Neural cell (in vitro differentiated cells): ENCODE results near the gene KIF6.

Experiments
- CTCF ChIP-seq: fragments of 450-650 bp; IDR thresholded peaks from 2 replicates; pipeline ENCODE4 v1.5.1; 2014; ENCODE audit warnings: antibody characterized with exemption, mild to moderate bottlenecking, moderate library complexity; ENCODE audit not compliant: poor library complexity, severe bottlenecking
- EP300 ChIP-seq: fragments of 450-650 bp; conservative IDR thresholded peaks from 2 replicates; pipeline ENCODE4 v1.6.1; 2014; ENCODE audit warnings: antibody characterized with exemption, mild to moderate bottlenecking, moderate library complexity; ENCODE audit not compliant: poor library complexity, severe bottlenecking
- MXI1 ChIP-seq: fragments of 450-650 bp; conservative IDR thresholded peaks from 2 replicates; pipeline ENCODE4 v1.6.1; 2014; ENCODE audit warnings: antibody characterized with exemption, mild to moderate bottlenecking; ENCODE audit not compliant: poor library complexity, severe bottlenecking
- POLR2AphosphoS5 ChIP-seq: IDR thresholded peaks from 2 replicates; pipeline ENCODE4 v1.6.1; 2012
- RAD21 ChIP-seq: fragments of 450-650 bp; conservative IDR thresholded peaks from 2 replicates; pipeline ENCODE4 v1.6.1; 2014; ENCODE audit warnings: antibody characterized with exemption, mild to moderate bottlenecking, moderate library complexity
- SMC3 ChIP-seq: fragments of 450-650 bp; conservative IDR thresholded peaks from 2 replicates; pipeline ENCODE4 v1.6.1; 2014; ENCODE audit warnings: antibody characterized with exemption, mild to moderate bottlenecking, moderate library complexity; ENCODE audit not compliant: poor library complexity
- TAF1 ChIP-seq: IDR thresholded peaks from 2 replicates; pipeline ENCODE4 v1.6.1; 2012; ENCODE audit warnings: low read depth

GRCh38 chr6:39493777-39494176 is 231.4 kb downstream of the KIF6 start:
- TF ChIP-seq CTCF (no peak), EP300 (no peak), POLR2AphosphoS5 (no peak), SMC3 (no peak), RAD21 (no peak), TAF1 (no peak), MXI1 (no peak)
